Naive thymus-derived CD8-positive, alpha-beta T cell (primary cell): Measurements from ENCODE around the gene PPIL3. TPM values are rescaled to one million over a fixed set of nuclear protein-coding genes. Genes with fewer than 3 reads are reported as not detected.

ENCODE experiments used
- ATAC-seq, 2 donors: fragments of 150-1000 bp; cut with Tn5 transposase in 1 of 2; sonication (Bioruptor Pico), chemical (Tn5 transposase) in 1 of 2; 1 replicate in 1 of 2; 2 replicates in 1 of 2; pipeline ENCODE4 v1.10.0; 2021; ENCODE audit warnings: mild to moderate bottlenecking in 2 of 2, moderate library complexity in 2 of 2
- POLR2A ChIA-PET: fragments of 350-600 bp; sonication (Branson Sonifier 250); formaldehyde crosslinking; loops from one replicate; lab custom pipeline; 2021; ENCODE audit warnings: antibody characterized with exemption; lab: Charles Lee
- DNase-seq, 10 donors: peaks; one replicate each; pipeline versions ENCODE4 v3.0.0 to v3.0.0-alpha.2; 2020 to 2022
- H3K27ac Mint-ChIP-seq, 10 donors: one replicate each; pipeline ENCODE4 v1.8.0; 2020 to 2022; ENCODE audit warnings: mild to moderate bottlenecking in 10 of 10, mixed read lengths in 10 of 10, moderate library complexity in 4 of 10, inconsistent platforms in 1 of 10
- H3K27me3 Mint-ChIP-seq, 5 donors: one replicate each; pipeline ENCODE4 v1.8.0; 2021 to 2022; ENCODE audit warnings: mixed read lengths in 5 of 5
- H3K36me3 Mint-ChIP-seq, 3 donors: one replicate each; pipeline ENCODE4 v1.8.0; 2020 to 2022; ENCODE audit warnings: mixed read lengths in 3 of 3, mild to moderate bottlenecking in 2 of 3, inconsistent platforms in 1 of 3
- H3K4me1 Mint-ChIP-seq, 4 donors: one replicate each; pipeline ENCODE4 v1.8.0; 2021 to 2022; ENCODE audit warnings: mixed read lengths in 4 of 4
- H3K4me3 Mint-ChIP-seq, 10 donors: one replicate each; pipeline ENCODE4 v1.8.0; 2020 to 2022; ENCODE audit warnings: mild to moderate bottlenecking in 10 of 10, mixed read lengths in 10 of 10, moderate library complexity in 6 of 10, inconsistent platforms in 1 of 10
- H3K9me3 Mint-ChIP-seq, 9 donors: one replicate each; pipeline ENCODE4 v1.8.0; 2020 to 2022; ENCODE audit warnings: mixed read lengths in 9 of 9, mild to moderate bottlenecking in 3 of 9, inconsistent platforms in 1 of 9, moderate library complexity in 1 of 9
- polyA plus RNA-seq, 3 donors: library from polyadenylated mRNA; unstranded; fragments of 300-500 nt; fragmentation: Illumina TruSeq; gene quantifications; one replicate each; pipeline ENCODE4 v1.2.3, GENCODE V29; 2021
- total RNA-seq, 8 experiments: library from RNA in 2 of 8; stranded (reverse) in 2 of 8; gene quantifications; one replicate each; pipeline ENCODE4 v1.2.3 and lab custom pipeline; 2021 to 2026

PPIL3 gene
- total and polyA plus RNA-seq, 5 experiments from 2014 or later = 22.3 to 42.6 (median 38.3) TPM

- no peaks in the 10 kb centered on the region for H3K9me3 Mint-ChIP-seq
- peaks cover 6 to 90% (median 36%) of the 10 kb centered on the region in 3 donors for H3K36me3 Mint-ChIP-seq
- H3K27me3 Mint-ChIP-seq = no peaks in the 10 kb centered on the region
- ATAC-seq = no peak
- peaks cover 0 to 11% (median 5%) of the 10 kb centered on the region in 4 donors for H3K4me1 Mint-ChIP-seq
- POLR2A ChIA-PET = interaction anchor here (0.7 to 1.4 kb wide), 4 partner anchors 11 to 19 kb away, joined by 5 to 9 read pairs (median 8); partner anchors contain the start of genes CLK1 and NIF3L1
- DNase-seq = no peak
- H3K4me3 Mint-ChIP-seq = no peak overlapping the region
- no peak overlapping the region for H3K27ac Mint-ChIP-seq
Observed at GRCh38 chr2:200878289-200878880, 10.5 kb downstream of the PPIL3 start.

GRCh38 chr2:200877443-200877842 is 11.4 kb downstream of the PPIL3 start:
- H3K36me3 Mint-ChIP-seq = peaks cover 0 to 90% (median 30%) of the 10 kb centered on the region in 3 donors
- POLR2A ChIA-PET = interaction anchor here (1.4 kb wide), 2 partner anchors 12 to 13 kb away, joined by 5 to 7 read pairs; partner anchors contain the start of genes CLK1 and NIF3L1
- no peaks in the 10 kb centered on the region for H3K27me3 Mint-ChIP-seq
- H3K9me3 Mint-ChIP-seq = no peaks in the 10 kb centered on the region
- H3K4me3 Mint-ChIP-seq = no peak overlapping the region
- DNase-seq = no peak
- no peak overlapping the region for H3K27ac Mint-ChIP-seq
- H3K4me1 Mint-ChIP-seq = peaks cover 0 to 6% (median 4%) of the 10 kb centered on the region in 4 donors
- no peak for ATAC-seq

- peak overlapping the region in 3 of 10 donors; percentile 29 to 53 (median 52) for H3K27ac Mint-ChIP-seq
- no peak overlapping the region for H3K4me3 Mint-ChIP-seq
- POLR2A ChIA-PET = no interaction called here
- no peaks in the 10 kb centered on the region for H3K27me3 Mint-ChIP-seq
- H3K36me3 Mint-ChIP-seq = peaks cover 0 to 71% (median 10%) of the 10 kb centered on the region in 3 donors
- no peaks in the 10 kb centered on the region for H3K9me3 Mint-ChIP-seq
- DNase-seq (no peak), ATAC-seq (no peak)
- H3K4me1 Mint-ChIP-seq = peaks cover 0 to 9% (median 4%) of the 10 kb centered on the region in 4 donors
Observed at GRCh38 chr2:200873560-200873959, 15.3 kb downstream of the PPIL3 start.

GRCh38 chr2:200871151-200871550 is 17.7 kb downstream of the PPIL3 start:
- ATAC-seq (no peak), DNase-seq (no peak)
- peaks cover 0 to 52% (median 10%) of the 10 kb centered on the region in 3 donors for H3K36me3 Mint-ChIP-seq
- H3K27ac Mint-ChIP-seq = peak overlapping the region in 1 of 10 donors; percentile 54
- POLR2A ChIA-PET = no interaction called here
- H3K27me3 Mint-ChIP-seq = no peaks in the 10 kb centered on the region
- peaks cover 0 to 19% (median 8%) of the 10 kb centered on the region in 4 donors for H3K4me1 Mint-ChIP-seq
- H3K9me3 Mint-ChIP-seq = no peaks in the 10 kb centered on the region
- H3K4me3 Mint-ChIP-seq = no peak overlapping the region

- POLR2A ChIA-PET = interaction anchor here (0.6 to 1.2 kb wide), 4 partner anchors 14 to 248 kb away, joined by 3 to 5 read pairs (median 4); partner anchors contain the start of genes CFLAR, NIF3L1 and PPIL3
Observed at GRCh38 chr2:200869014-200869413, 19.9 kb downstream of the PPIL3 start.

GRCh38 chr2:200864176-200865034 is 24.5 kb downstream of the PPIL3 start, which contains the start of gene CLK1:
Gene CLK1 (minus strand): TSS chr2:200864658. CDS start chr2:200861862, 2,796 bp downstream.
- Mint-ChIP-seq H3K27me3 (no peaks in the 10 kb centered on the region), H3K4me3 (peak within 1 kb of the TSS; percentile 85 to 100 (median 95)), H3K36me3 (peaks cover 25 to 41% (median 36%) of the 10 kb centered on the region in 3 donors), H3K4me1 (peaks cover 23 to 53% (median 45%) of the 10 kb centered on the region in 4 donors), H3K27ac (peak within 1 kb of the TSS; percentile 90 to 100 (median 99)), H3K9me3 (peaks cover 0 to 3% (median 0%) of the 10 kb centered on the region in 9 donors)
- POLR2A ChIA-PET = interaction anchor here (0.6 to 3.6 kb wide), 52 partner anchors 10 to 1667 kb away, joined by 3 to 140 read pairs (median 6); partner anchors contain the start of genes ALS2, BZW1, CASP10 and CASP8
- ATAC-seq (peak; percentile 75 to 76), DNase-seq (peak; percentile 92 to 98 (median 96))

More at GRCh38 chr2:200869014-200869413, 19.9 kb downstream of the PPIL3 start:
- H3K4me3 Mint-ChIP-seq = peak overlapping the region in 3 of 10 donors; percentile 5 to 71 (median 7)
- H3K4me1 Mint-ChIP-seq = peaks cover 3 to 27% (median 17%) of the 10 kb centered on the region in 4 donors
- peak overlapping the region in 6 of 10 donors; percentile 20 to 91 (median 64) for H3K27ac Mint-ChIP-seq
- H3K9me3 Mint-ChIP-seq = peaks cover 0 to under 1% (median 0%) of the 10 kb centered on the region in 9 donors
- no peaks in the 10 kb centered on the region for H3K27me3 Mint-ChIP-seq
- ATAC-seq (no peak), DNase-seq (no peak)
- peaks cover under 1 to 35% (median 4%) of the 10 kb centered on the region in 3 donors for H3K36me3 Mint-ChIP-seq

GRCh38 chr2:200863782-200864175 is 25.1 kb downstream of the PPIL3 start:
- POLR2A ChIA-PET = interaction anchor here (0.6 to 3.6 kb wide), 49 partner anchors 9 to 1403 kb away, joined by 3 to 140 read pairs (median 6); partner anchors contain the start of genes ALS2, BZW1, CASP8 and CFLAR
- Mint-ChIP-seq H3K36me3 (peaks cover 25 to 48% (median 42%) of the 10 kb centered on the region in 3 donors), H3K27me3 (no peaks in the 10 kb centered on the region)

GRCh38 chr2:200862532-200863000 is 26.3 kb downstream of the PPIL3 start:
- Mint-ChIP-seq H3K27me3 (no peaks in the 10 kb centered on the region), H3K4me1 (peaks cover 30 to 64% (median 58%) of the 10 kb centered on the region in 4 donors), H3K36me3 (peaks cover 27 to 60% (median 54%) of the 10 kb centered on the region in 3 donors), H3K27ac (peak overlapping the region; percentile 90 to 100 (median 99)), H3K9me3 (peaks cover 0 to 3% (median 0%) of the 10 kb centered on the region in 9 donors), H3K4me3 (peak overlapping the region; percentile 85 to 100 (median 95))
- DNase-seq (peak in 9 of 10 donors; percentile 36 to 83 (median 69)), ATAC-seq (peak; percentile 28 to 56)
- POLR2A ChIA-PET = interaction anchor here (1.7 to 3.6 kb wide), 5 partner anchors 8 to 149 kb away, joined by 5 to 140 read pairs (median 48); partner anchors contain the start of genes BZW1, NIF3L1 and PPIL3

More at GRCh38 chr2:200863782-200864175, 25.1 kb downstream of the PPIL3 start:
- Mint-ChIP-seq H3K4me1 (peaks cover 23 to 55% (median 48%) of the 10 kb centered on the region in 4 donors), H3K27ac (peak overlapping the region; percentile 90 to 100 (median 99)), H3K4me3 (peak overlapping the region; percentile 85 to 100 (median 95)), H3K9me3 (peaks cover 0 to 3% (median 0%) of the 10 kb centered on the region in 9 donors)
- peak; percentile 2 to 16 for ATAC-seq
- peak in 3 of 10 donors; percentile 30 to 66 (median 43) for DNase-seq

- Mint-ChIP-seq H3K9me3 (peaks cover 0 to 3% (median 0%) of the 10 kb centered on the region in 9 donors), H3K4me1 (peaks cover 34 to 66% (median 63%) of the 10 kb centered on the region in 4 donors), H3K27ac (peak overlapping the region; percentile 90 to 100 (median 99)), H3K4me3 (peak overlapping the region; percentile 85 to 100 (median 95)), H3K36me3 (peaks cover 30 to 68% (median 63%) of the 10 kb centered on the region in 3 donors), H3K27me3 (no peaks in the 10 kb centered on the region)
- no peak for DNase-seq
- no peak for ATAC-seq
- POLR2A ChIA-PET = interaction anchor here (0.7 to 1.9 kb wide), 4 partner anchors 12 to 51 kb away, joined by 3 to 6 read pairs (median 5); partner anchors contain the start of genes BZW1, NIF3L1 and PPIL3
Observed at GRCh38 chr2:200861617-200862155, 27.2 kb downstream of the PPIL3 start.

GRCh38 chr2:200860092-200860795 is 28.6 kb downstream of the PPIL3 start:
- Mint-ChIP-seq H3K27ac (peak overlapping the region; percentile 57 to 91 (median 80)), H3K4me1 (peaks cover 36 to 68% (median 66%) of the 10 kb centered on the region in 4 donors), H3K4me3 (peak overlapping the region; percentile 75 to 100 (median 95)), H3K9me3 (peaks cover 0 to 3% (median 0%) of the 10 kb centered on the region in 9 donors), H3K36me3 (peaks cover 30 to 82% (median 68%) of the 10 kb centered on the region in 3 donors), H3K27me3 (no peaks in the 10 kb centered on the region)
- ATAC-seq (no peak), DNase-seq (peak in 2 of 10 donors; percentile 25 to 44)
- POLR2A ChIA-PET = interaction anchor here (0.5 to 1.9 kb wide), 7 partner anchors 10 to 256 kb away, joined by 4 to 8 read pairs (median 6); partner anchors contain the start of gene CFLAR
